SK-N-SH (cell line): ENCODE results near the gene MAP2K2. TPM values are rescaled to one million over a fixed set of nuclear protein-coding genes. Genes with fewer than 3 reads are reported as not detected.

ENCODE experiments used
- CTCF ChIA-PET: fragments of 300-600, 350-600 bp; formaldehyde crosslinking; extraction: SDS; loops from one replicate; lab custom pipeline; 2021; lab: Yijun Ruan, JAX
- POLR2A ChIA-PET: fragments of 350-600 bp; sonication (Branson Sonifier 250); formaldehyde crosslinking; extraction: SDS; loops from one replicate; lab custom pipeline; 2020; ENCODE audit warnings: antibody characterized with exemption, inconsistent platforms; lab: Yijun Ruan, JAX
- DNase-seq: peaks from one replicate; pipeline ENCODE4 v3.0.0; 2012
- H2AFZ ChIP-seq: fragments of 200-600 bp; sonication (generic); 2 replicates; pipeline ENCODE4 v1.8.1; 2016; ENCODE audit warnings: antibody characterized with exemption, mild to moderate bottlenecking, low read depth
- H3F3A ChIP-seq: fragments of 200-600 bp; sonication (generic); replicated peaks from 2 replicates; pipeline ENCODE3; 2016; ENCODE audit warnings: antibody characterized with exemption, mild to moderate bottlenecking; ENCODE audit not compliant: insufficient read depth
- H3K27ac ChIP-seq, 2 experiments: fragments of 200-500 bp in 1 of 2; fragments of 200-600 bp in 1 of 2; sonication (Bioruptor generic) in 1 of 2; sonication (generic), shearing (Covaris generic) in 1 of 2; 2 replicates each; pipeline versions ENCODE4 v1.5.1 to v1.6.1; 2014 to 2016; ENCODE audit warnings: low read depth in 2 of 2, inconsistent platforms in 1 of 2, low read length in 1 of 2, mild to moderate bottlenecking in 1 of 2, mixed read lengths in 1 of 2
- H3K27me3 ChIP-seq: fragments of 200-600 bp; sonication (generic), shearing (Covaris generic); 2 replicates; pipeline ENCODE4 v1.6.1; 2016; ENCODE audit warnings: mixed run types; ENCODE audit not compliant: insufficient read depth
- H3K36me3 ChIP-seq, 2 experiments: fragments of 200-500 bp in 1 of 2; fragments of 200-600 bp in 1 of 2; sonication (Bioruptor generic) in 1 of 2; sonication (generic) in 1 of 2; replicated peaks in 1 of 2; 2 replicates each; pipeline versions ENCODE3 to v1.5.1; 2014 to 2016; ENCODE audit warnings: low read length in 1 of 2, mild to moderate bottlenecking in 1 of 2; ENCODE audit not compliant: insufficient read depth in 2 of 2, control insufficient read depth in 1 of 2
- H3K4me1 ChIP-seq, 2 experiments: fragments of 200-500 bp in 1 of 2; fragments of 200-600 bp in 1 of 2; sonication (Bioruptor generic) in 1 of 2; sonication (generic), shearing (Covaris generic) in 1 of 2; 2 replicates each; pipeline versions ENCODE4 v1.5.1 to v1.6.1; 2014 to 2016; ENCODE audit warnings: low read depth in 1 of 2, low read length in 1 of 2, mixed run types in 1 of 2; ENCODE audit not compliant: insufficient read depth in 2 of 2, control insufficient read depth in 1 of 2
- H3K4me2 ChIP-seq: fragments of 200-600 bp; sonication (generic), shearing (Covaris generic); 2 replicates; pipeline ENCODE4 v1.6.1; 2017; ENCODE audit warnings: mixed run types
- H3K4me3 ChIP-seq, 2 experiments: fragments of 200-500 bp in 1 of 2; fragments of 200-600 bp in 1 of 2; sonication (Bioruptor generic) in 1 of 2; sonication (generic), shearing (Covaris generic) in 1 of 2; 2 replicates each; pipeline versions ENCODE4 v1.5.1 to v1.8.1; 2014 to 2016; ENCODE audit warnings: low read depth in 2 of 2, inconsistent platforms in 1 of 2, low read length in 1 of 2, mild to moderate bottlenecking in 1 of 2, mixed read lengths in 1 of 2, moderate library complexity in 1 of 2
- H3K79me2 ChIP-seq: fragments of 200-600 bp; sonication (generic); 2 replicates; pipeline ENCODE4 v1.8.1; 2017; ENCODE audit warnings: mild to moderate bottlenecking; ENCODE audit not compliant: insufficient read depth
- H3K9ac ChIP-seq: fragments of 200-600 bp; sonication (generic); 2 replicates; pipeline ENCODE4 v1.6.1; 2017; ENCODE audit warnings: mixed run types
- H3K9me2 ChIP-seq: fragments of 200-600 bp; sonication (generic); 2 replicates; pipeline ENCODE4 v1.6.1; 2017; ENCODE audit warnings: mixed run types
- H3K9me3 ChIP-seq: fragments of 200-600 bp; sonication (generic); 2 replicates; pipeline ENCODE4 v1.6.1; 2017; ENCODE audit warnings: mixed run types, mild to moderate bottlenecking, moderate library complexity
- H4K20me1 ChIP-seq: fragments of 200-600 bp; sonication (generic); 2 replicates; pipeline ENCODE4 v1.6.1; 2017; ENCODE audit warnings: mild to moderate bottlenecking, mixed run types; ENCODE audit not compliant: insufficient read depth
- CTCF ChIP-seq: fragments of 200-600 bp; sonication (generic); IDR thresholded peaks from 2 replicates; pipeline ENCODE4 v1.6.1; 2017; ENCODE audit warnings: antibody characterized with exemption, mild to moderate bottlenecking, moderate library complexity
- ELF1 ChIP-seq: IDR thresholded peaks from 2 replicates; pipeline ENCODE4 v1.4.0; 2012
- EP300 ChIP-seq, 2 experiments: IDR thresholded peaks; 2 replicates each; pipeline versions ENCODE4 v1.4.0 to v1.6.1; 2012; ENCODE audit warnings: borderline replicate concordance in 1 of 2, low read depth in 1 of 2, low read length in 1 of 2
- FOSL2 ChIP-seq: IDR thresholded peaks from 2 replicates; pipeline ENCODE4 v1.4.0; 2012; ENCODE audit warnings: low read depth, mild to moderate bottlenecking, moderate library complexity, borderline replicate concordance
- FOXM1 ChIP-seq: IDR thresholded peaks from 2 replicates; pipeline ENCODE4 v1.4.0; 2012; ENCODE audit warnings: low read depth, mild to moderate bottlenecking
- GABPA ChIP-seq: IDR thresholded peaks from 2 replicates; pipeline ENCODE4 v1.4.0; 2012; ENCODE audit warnings: low read depth, mild to moderate bottlenecking
- GATA2 ChIP-seq: sonication (generic); formaldehyde crosslinking; IDR thresholded peaks from 2 replicates; pipeline ENCODE4 v1.5.0; 2020; ENCODE audit warnings: mild to moderate bottlenecking, missing genetic modification reagents
- JUND ChIP-seq: IDR thresholded peaks from 2 replicates; pipeline ENCODE4 v1.4.0; 2012
- MXI1 ChIP-seq: IDR thresholded peaks from 2 replicates; pipeline ENCODE4 v1.6.1; 2012; ENCODE audit warnings: mild to moderate bottlenecking, low read depth, low read length, improper control_type of control experiment
- NFIC ChIP-seq: IDR thresholded peaks from 2 replicates; pipeline ENCODE4 v1.4.0; 2012; ENCODE audit warnings: borderline replicate concordance
- PBX3 ChIP-seq: IDR thresholded peaks from 2 replicates; pipeline ENCODE4; 2012
- POLR2AphosphoS5 ChIP-seq: IDR thresholded peaks from 2 replicates; pipeline ENCODE4 v1.6.1; 2012; ENCODE audit warnings: low read depth, low read length
- REST ChIP-seq: IDR thresholded peaks from 2 replicates; pipeline ENCODE4 v1.6.1; 2012; ENCODE audit warnings: mild to moderate bottlenecking, low read depth, low read length, moderate library complexity
- RFX5 ChIP-seq: IDR thresholded peaks from 2 replicates; pipeline ENCODE4 v1.6.1; 2012; ENCODE audit warnings: mild to moderate bottlenecking, improper control_type of control experiment, low read length
- RXRA ChIP-seq: IDR thresholded peaks from 2 replicates; pipeline ENCODE4 v1.4.0; 2012; ENCODE audit warnings: low read depth, mild to moderate bottlenecking, borderline replicate concordance
- SIN3A ChIP-seq: IDR thresholded peaks from 2 replicates; pipeline ENCODE4 v1.6.1; 2012; ENCODE audit warnings: low read depth, mild to moderate bottlenecking, low read length, moderate library complexity, borderline replicate concordance
- SMC3 ChIP-seq: IDR thresholded peaks from 2 replicates; pipeline ENCODE4 v1.6.1; 2012; ENCODE audit warnings: low read depth, low read length, improper control_type of control experiment
- TAF1 ChIP-seq: IDR thresholded peaks from 2 replicates; pipeline ENCODE4 v1.6.1; 2012; ENCODE audit warnings: low read depth, mild to moderate bottlenecking, low read length, moderate library complexity, borderline replicate concordance
- TCF12 ChIP-seq: IDR thresholded peaks from 2 replicates; pipeline ENCODE4 v1.4.0; 2012
- TEAD4 ChIP-seq: IDR thresholded peaks from 2 replicates; pipeline ENCODE4 v1.4.0; 2012; ENCODE audit warnings: mild to moderate bottlenecking, borderline replicate concordance; ENCODE audit not compliant: insufficient read depth
- YY1 ChIP-seq: IDR thresholded peaks from 2 replicates; pipeline ENCODE4 v1.4.0; 2012; ENCODE audit warnings: low read depth, mild to moderate bottlenecking
- WGBS: methylation state at CpG from one replicate; pipeline ENCODE4 v1.1.6; 2017; ENCODE audit warnings: low lambda C conversion rate; 5-methylcytosine and 5-hydroxymethylcytosine counted together
- polyA plus RNA-seq, 3 experiments: library from polyadenylated mRNA; depleted of rRNA; stranded (reverse); fragments of >200 nt; gene quantifications; 2 replicates each; pipeline ENCODE4 v1.2.3, GENCODE V29; 2012

The MAP2K2 gene
- polyA plus RNA-seq, 1 of the 3 experiments (the other 2 are of a cell fraction) = 114 TPM

- Histone ChIP-seq H4K20me1 (no peaks in the 10 kb centered on the region), H3K27ac (no peak overlapping the region), H2AFZ (no peak overlapping the region), H3K4me3 (no peak overlapping the region), H3F3A (no peaks in the 10 kb centered on the region), H3K79me2 (no peaks in the 10 kb centered on the region), H3K36me3 (peaks cover 0 to 8% of the 10 kb centered on the region in 2 experiments), H3K4me1 (no peaks in the 10 kb centered on the region), H3K27me3 (no peaks in the 10 kb centered on the region), H3K4me2 (no peak overlapping the region), H3K9ac (no peak overlapping the region), H3K9me3 (no peaks in the 10 kb centered on the region), H3K9me2 (no peaks in the 10 kb centered on the region)
- no peak for DNase-seq
- CTCF ChIA-PET = interaction anchor here (1.8 kb wide), 1 partner anchor 53 kb away, joined by 5 read pairs; no protein-coding TSS in a partner anchor
- POLR2A ChIA-PET = interaction anchor here (0.7 kb wide), 1 partner anchor 31 kb away, joined by 4 read pairs; no protein-coding TSS in a partner anchor
- 45% methylated on average over 15 of the region's 17 CpGs for WGBS
- TF ChIP-seq YY1 = no peak
- TF ChIP-seq RXRA = no peak
- TF ChIP-seq GATA2 (CRISPR knock-in tag) = no peak
- TF ChIP-seq MXI1 = no peak
- TF ChIP-seq SMC3 = no peak
- TF ChIP-seq SIN3A = no peak
Observed at GRCh38 chr19:4086411-4086867, 37.5 kb downstream of the MAP2K2 start.

GRCh38 chr19:4084547-4084877, 39.4 kb downstream of the MAP2K2 start:
- no peak overlapping the region for H3K4me2 ChIP-seq
- H3K9me3 ChIP-seq = no peaks in the 10 kb centered on the region
- no peak overlapping the region for H3K4me3 ChIP-seq
- no peaks in the 10 kb centered on the region for H3K79me2 ChIP-seq
- TF ChIP-seq FOSL2 = no peak
- no peak for TF ChIP-seq NFIC
- no peak for TF ChIP-seq GATA2 (CRISPR knock-in tag)
- TF ChIP-seq REST = no peak
- TF ChIP-seq TAF1 = no peak
- TF ChIP-seq POLR2AphosphoS5 = no peak
- TF ChIP-seq EP300 (IDR thresholded peaks at IDR 0.05; ENCODE audit: borderline replicate concordance in 1 of 2, low read depth in 1 of 2, low read length in 1 of 2) = no peak
- no peak for TF ChIP-seq PBX3
- no peak for TF ChIP-seq SMC3
- no peak for TF ChIP-seq YY1
- TF ChIP-seq FOXM1 = no peak
- no peak for TF ChIP-seq GABPA
- no peak for TF ChIP-seq TCF12
- TF ChIP-seq CTCF = no peak
- TF ChIP-seq RFX5 = no peak
- TF ChIP-seq TEAD4 = no peak
- TF ChIP-seq JUND = no peak
- no peak for TF ChIP-seq ELF1
- no peak overlapping the region for H2AFZ ChIP-seq
- POLR2A ChIA-PET = no interaction called here
- no peaks in the 10 kb centered on the region for H4K20me1 ChIP-seq
- CTCF ChIA-PET = no interaction called here
- no peaks in the 10 kb centered on the region for H3K4me1 ChIP-seq
- H3K9me2 ChIP-seq = no peaks in the 10 kb centered on the region
- no peak overlapping the region for H3K9ac ChIP-seq
- no peaks in the 10 kb centered on the region for H3K27me3 ChIP-seq
- DNase-seq = no peak
- H3K36me3 ChIP-seq = peaks cover 0 to 2% of the 10 kb centered on the region in 2 experiments
- no peak overlapping the region for H3K27ac ChIP-seq
- no peaks in the 10 kb centered on the region for H3F3A ChIP-seq
- WGBS = 67% methylated on average over 7 of the region's 8 CpGs
